GM23338 (cell line): ENCODE measurements around the gene TIMM29. TPM values are rescaled to one million over a fixed set of nuclear protein-coding genes. Genes with fewer than 3 reads are reported as not detected.

Source experiments
- ATAC-seq: fragments of 200-7000 bp; cut with Tn5 transposase; 3 replicates; pipeline ENCODE4 v1.9.1; 2020
- DNase-seq: peaks from one replicate; pipeline ENCODE4 v3.0.0-alpha.2; 2015; ENCODE audit warnings: low spot score
- H2AFZ ChIP-seq: fragments of 200-600 bp; sonication (generic); 2 replicates; pipeline ENCODE4 v1.8.0; 2016; ENCODE audit warnings: antibody characterized with exemption, mild to moderate bottlenecking, moderate library complexity
- H3F3A ChIP-seq: fragments of 200-600 bp; sonication (generic); replicated peaks from 2 replicates; pipeline ENCODE4 v1.8.0; 2017; ENCODE audit warnings: antibody characterized with exemption, mixed run types, low read depth
- H3K27ac ChIP-seq: fragments of 200-600 bp; sonication (generic); 2 replicates; pipeline ENCODE4 v1.6.1; 2016; ENCODE audit warnings: low read depth
- H3K27me3 ChIP-seq: fragments of 200-600 bp; sonication (generic); 2 replicates; pipeline ENCODE4 v1.8.0; 2016; ENCODE audit warnings: mild to moderate bottlenecking, mixed run types, moderate library complexity; ENCODE audit not compliant: insufficient read depth
- H3K36me3 ChIP-seq: fragments of 200-600 bp; sonication (generic); 2 replicates; pipeline ENCODE4 v1.8.0; 2016; ENCODE audit warnings: mild to moderate bottlenecking; ENCODE audit not compliant: insufficient read depth
- H3K4me1 ChIP-seq: fragments of 200-600 bp; sonication (generic); 2 replicates; pipeline ENCODE4 v1.8.0; 2016; ENCODE audit warnings: mild to moderate bottlenecking, moderate library complexity; ENCODE audit not compliant: insufficient read depth
- H3K4me2 ChIP-seq: fragments of 200-600 bp; sonication (generic); 2 replicates; pipeline ENCODE4 v1.7.1; 2017; ENCODE audit warnings: mixed run types
- H3K4me3 ChIP-seq: fragments of 200-600 bp; sonication (generic); 2 replicates; pipeline ENCODE4 v1.6.1; 2016; ENCODE audit warnings: mixed run types
- H3K79me2 ChIP-seq: fragments of 200-600 bp; sonication (generic); replicated peaks from 2 replicates; pipeline ENCODE4 v1.8.0; 2017; ENCODE audit warnings: mild to moderate bottlenecking; ENCODE audit not compliant: insufficient read depth
- H3K9me2 ChIP-seq: fragments of 200-600 bp; sonication (generic); 2 replicates; pipeline ENCODE4 v1.8.0; 2017; ENCODE audit not compliant: insufficient read depth
- H4K20me1 ChIP-seq: fragments of 200-600 bp; sonication (generic); replicated peaks from 2 replicates; pipeline ENCODE4 v1.8.0; 2017; ENCODE audit warnings: mild to moderate bottlenecking; ENCODE audit not compliant: insufficient read depth
- H3K27ac Mint-ChIP-seq: 2 replicates; pipeline ENCODE4 v1.8.0; 2020; ENCODE audit warnings: inconsistent platforms, mild to moderate bottlenecking, moderate library complexity, mixed read lengths
- H3K27me3 Mint-ChIP-seq: 3 replicates; pipeline ENCODE4 v1.8.0; 2022; ENCODE audit warnings: low read depth, mild to moderate bottlenecking, moderate library complexity, mixed read lengths, inconsistent platforms; ENCODE audit not compliant: insufficient read depth, poor library complexity
- H3K36me3 Mint-ChIP-seq: 3 replicates; pipeline ENCODE4 v1.8.0; 2021; ENCODE audit warnings: low read depth, mild to moderate bottlenecking, inconsistent platforms, moderate library complexity, mixed read lengths
- H3K4me1 Mint-ChIP-seq: 3 replicates; pipeline ENCODE4 v1.8.0; 2020; ENCODE audit warnings: mild to moderate bottlenecking, inconsistent platforms, mixed read lengths
- H3K4me3 Mint-ChIP-seq: 3 replicates; pipeline ENCODE4 v1.8.0; 2021; ENCODE audit warnings: moderate library complexity, mild to moderate bottlenecking, inconsistent platforms, mixed read lengths
- H3K9me3 Mint-ChIP-seq: 3 replicates; pipeline ENCODE4 v1.8.0; 2020; ENCODE audit warnings: moderate library complexity, mild to moderate bottlenecking, inconsistent platforms, mixed read lengths
- CREB1 ChIP-seq: fragments of 250-450 bp; sonication (Bioruptor Pico); IDR thresholded peaks from 2 replicates; pipeline ENCODE4 v1.5.0; 2020; ENCODE audit warnings: low read depth, mild to moderate bottlenecking, moderate library complexity
- EZH2phosphoT487 ChIP-seq: fragments of 200-600 bp; sonication (generic); IDR thresholded peaks from one replicate; pipeline ENCODE4 v1.8.1; 2018; ENCODE audit warnings: antibody characterized with exemption; ENCODE audit not compliant: unreplicated experiment
- JUNB ChIP-seq: IDR thresholded peaks from one replicate; pipeline ENCODE4 v1.6.1; 2016; ENCODE audit warnings: antibody characterized with exemption; ENCODE audit not compliant: unreplicated experiment
- POLR2AphosphoS5 ChIP-seq: IDR thresholded peaks from 2 replicates; pipeline ENCODE4 v1.6.1; 2016; ENCODE audit warnings: antibody characterized with exemption, low read depth
- REST ChIP-seq: IDR thresholded peaks from one replicate; pipeline ENCODE4 v1.6.1; 2018; ENCODE audit warnings: antibody characterized with exemption; ENCODE audit not compliant: unreplicated experiment
- STAT1 ChIP-seq: IDR thresholded peaks from one replicate; pipeline ENCODE4 v1.6.1; 2016; ENCODE audit warnings: antibody characterized with exemption; ENCODE audit not compliant: unreplicated experiment
- polyA plus RNA-seq: library from polyadenylated mRNA; unstranded; fragments of >200 nt; fragmentation: Nextera tagmentation; extraction: Ambion mirVana; gene quantifications from 2 replicates; pipeline ENCODE4 v1.2.1, GENCODE V29; 2016
- total RNA-seq: library from RNA; depleted of rRNA; stranded (reverse); fragments of >200 nt; shearing (Covaris generic); gene quantifications from 2 replicates; pipeline ENCODE4 v1.2.3, GENCODE V29; 2014

The TIMM29 gene
- total and polyA plus RNA-seq, 2 experiments from 2014 or later = 24.1 to 60.7 TPM

- TF ChIP-seq JUNB = no peak
Measured at GRCh38 chr19:10882108-10882457, 46.5 kb upstream of the TIMM29 start.

GRCh38 chr19:10884274-10884673 lies 44.3 kb upstream of the TIMM29 start:
- H3K4me3 Mint-ChIP-seq = no peak overlapping the region
- peaks cover 73% of the 10 kb centered on the region for H3K4me1 Mint-ChIP-seq
- H3K79me2 ChIP-seq = peaks cover 97% of the 10 kb centered on the region
- H3K9me3 Mint-ChIP-seq = no peaks in the 10 kb centered on the region
- H3K27me3 ChIP-seq = no peaks in the 10 kb centered on the region
- H3K36me3 Mint-ChIP-seq = peaks cover 3% of the 10 kb centered on the region
- TF ChIP-seq REST (no peak), STAT1 (no peak), EZH2phosphoT487 (no peak), POLR2AphosphoS5 (no peak), CREB1 (no peak)
- peaks cover 84% of the 10 kb centered on the region for H3K4me1 ChIP-seq
- no peaks in the 10 kb centered on the region; the same call in 1 of the 2 replicates for H3K9me2 ChIP-seq
- DNase-seq = no peak
- H4K20me1 ChIP-seq = peaks cover 5% of the 10 kb centered on the region; the same call in 1 of the 2 replicates
- 0 out of 2 replicates have a peak overlapping the region, but pooled peaks have one; percentile 65 for H3K4me2 ChIP-seq
- no peak overlapping the region for H2AFZ ChIP-seq
- peak overlapping the region; percentile 97 for H3K27ac ChIP-seq
- no peak overlapping the region; the same call in 1 of the 2 replicates for H3K27ac Mint-ChIP-seq
- H3K27me3 Mint-ChIP-seq = peaks cover 11% of the 10 kb centered on the region
- ATAC-seq = no peak
- peaks cover 41% of the 10 kb centered on the region for H3F3A ChIP-seq
- no peak overlapping the region for H3K4me3 ChIP-seq
- H3K36me3 ChIP-seq = no peaks in the 10 kb centered on the region

More at GRCh38 chr19:10882108-10882457, 46.5 kb upstream of the TIMM29 start:
- ATAC-seq = no peak
- Histone ChIP-seq H3K27ac (peak overlapping the region; percentile 11; the same call in 1 of the 2 replicates), H2AFZ (no peak overlapping the region), H3K36me3 (no peaks in the 10 kb centered on the region), H3K4me3 (peak overlapping the region; percentile 37; the same call in 1 of the 2 replicates), H3K79me2 (peaks cover 95% of the 10 kb centered on the region), H4K20me1 (peaks cover 5% of the 10 kb centered on the region; the same call in 1 of the 2 replicates), H3K4me2 (peak overlapping the region; percentile 75), H3F3A (peaks cover 39% of the 10 kb centered on the region), H3K9me2 (no peaks in the 10 kb centered on the region; the same call in 1 of the 2 replicates), H3K27me3 (no peaks in the 10 kb centered on the region), H3K4me1 (peaks cover 67% of the 10 kb centered on the region)
- no peak for DNase-seq
- Mint-ChIP-seq H3K4me1 (peaks cover 65% of the 10 kb centered on the region), H3K4me3 (peak overlapping the region; percentile 32; the same call in 1 of the 3 replicates), H3K27ac (peak overlapping the region; percentile 87; the same call in 1 of the 2 replicates), H3K27me3 (peaks cover 18% of the 10 kb centered on the region), H3K36me3 (peaks cover 11% of the 10 kb centered on the region), H3K9me3 (no peaks in the 10 kb centered on the region)
